ENCODE results near the gene MEOX1.

GRCh38 chr17:43669971-43670644 lies 8.4 kb upstream of the MEOX1 start:
- no peak for TF ChIP-seq CTCF (IDR thresholded peaks at IDR 0.05)
- no peak for TF ChIP-seq POLR2A (IDR thresholded peaks at IDR 0.05)
- TF ChIP-seq EP300 (IDR thresholded peaks at IDR 0.05) = no peak
- TF ChIP-seq POLR2AphosphoS5 (IDR thresholded peaks at IDR 0.05) = no peak

Measured in suprapubic skin (tissue), 4 donors.